Smooth muscle cell (in vitro differentiated cells): ENCODE results near the gene B4GALT3. TPM values are rescaled to one million over a fixed set of nuclear protein-coding genes. Genes with fewer than 3 reads are reported as not detected.
A peak's percentile ranks its signal among the peaks of the same experiment; 100 is the strongest.

Experiments used
- DNase-seq: peaks from one replicate; lab custom pipeline; 2025; ENCODE audit not compliant: unreplicated experiment; lab: John Stamatoyannopoulos, UW
- H2AFZ ChIP-seq: fragments of 200-600 bp; sonication (generic); 2 replicates; pipeline ENCODE4 v1.6.0; 2016; ENCODE audit warnings: antibody characterized with exemption, low read depth, mild to moderate bottlenecking
- H3F3A ChIP-seq: fragments of 200-600 bp; sonication (generic); 2 replicates; pipeline ENCODE4 v1.6.0; 2017; ENCODE audit warnings: antibody characterized with exemption, low read depth
- H3K27ac ChIP-seq: fragments of 200-600 bp; sonication (generic); 2 replicates; pipeline ENCODE4 v1.5.1; 2016; ENCODE audit warnings: low read depth, mild to moderate bottlenecking
- H3K27me3 ChIP-seq: fragments of 200-600 bp; sonication (generic); 2 replicates; pipeline ENCODE4 v1.6.1; 2016; ENCODE audit warnings: low read depth, mild to moderate bottlenecking
- H3K36me3 ChIP-seq: fragments of 200-600 bp; sonication (generic); 2 replicates; pipeline ENCODE4 v1.5.1; 2016; ENCODE audit warnings: low read depth
- H3K4me1 ChIP-seq: fragments of 200-600 bp; sonication (generic); 2 replicates; pipeline ENCODE4 v1.5.1; 2016; ENCODE audit warnings: low read depth
- H3K4me2 ChIP-seq: fragments of 200-600 bp; sonication (generic); 2 replicates; pipeline ENCODE4 v1.6.0; 2016; ENCODE audit warnings: mild to moderate bottlenecking
- H3K4me3 ChIP-seq: fragments of 200-600 bp; sonication (generic); 2 replicates; pipeline ENCODE4 v1.5.1; 2016; ENCODE audit warnings: mild to moderate bottlenecking
- H3K79me2 ChIP-seq: fragments of 200-600 bp; sonication (generic); 2 replicates; pipeline ENCODE4 v1.6.0; 2016; ENCODE audit warnings: low read depth, mild to moderate bottlenecking
- H3K9ac ChIP-seq: fragments of 200-600 bp; sonication (generic); 2 replicates; pipeline ENCODE4 v1.6.0; 2016; ENCODE audit warnings: low read depth
- H3K9me3 ChIP-seq: fragments of 200-600 bp; sonication (generic); replicated peaks from 2 replicates; pipeline ENCODE4 v1.5.1; 2016; ENCODE audit warnings: low read depth
- H4K20me1 ChIP-seq: fragments of 200-600 bp; sonication (generic); 2 replicates; pipeline ENCODE4 v1.6.0; 2016; ENCODE audit warnings: low read depth
- CTCF ChIP-seq: fragments of 200-600 bp; sonication (generic); IDR thresholded peaks from 2 replicates; pipeline ENCODE4 v1.5.1; 2017; ENCODE audit warnings: borderline replicate concordance, mild to moderate bottlenecking, antibody characterized with exemption; ENCODE audit not compliant: insufficient read depth, poor library complexity, severe bottlenecking
- WGBS: methylation state at CpG from one replicate; pipeline ENCODE4 v1.1.7; 2016; ENCODE audit warnings: low lambda C conversion rate; 5-methylcytosine and 5-hydroxymethylcytosine counted together
- polyA plus RNA-seq: library from polyadenylated mRNA; unstranded; fragments of >200 nt; fragmentation: Nextera tagmentation; extraction: Ambion mirVana; gene quantifications from 2 replicates; pipeline ENCODE4 v1.2.1, GENCODE V29; 2016
- total RNA-seq: library from RNA; depleted of rRNA; stranded (reverse); fragments of >200 nt; gene quantifications from 2 replicates; pipeline ENCODE4 v1.2.3, GENCODE V29; 2014

B4GALT3 gene
- total and polyA plus RNA-seq, 2 experiments from 2014 or later: 21.4 to 44.9 TPM

GRCh38 chr1:161171696-161172095 lies 5.6 kb downstream of the B4GALT3 start:
- Histone ChIP-seq H4K20me1 (no peaks in the 10 kb centered on the region), H3K27ac (no peak overlapping the region)

GRCh38 chr1:161171191-161171590 lies 6.1 kb downstream of the B4GALT3 start:
- 89% methylated on average over 5 of the region's 5 CpGs for WGBS
- Histone ChIP-seq H2AFZ (no peak overlapping the region), H3K79me2 (no peaks in the 10 kb centered on the region), H3K4me1 (peaks cover 7% of the 10 kb centered on the region), H3K9ac (no peak overlapping the region), H3K4me2 (no peak overlapping the region), H3K27ac (no peak overlapping the region), H3F3A (no peaks in the 10 kb centered on the region), H3K4me3 (no peak overlapping the region), H4K20me1 (no peaks in the 10 kb centered on the region), H3K27me3 (no peaks in the 10 kb centered on the region), H3K9me3 (no peaks in the 10 kb centered on the region), H3K36me3 (no peaks in the 10 kb centered on the region)
- no peak for DNase-seq
- TF ChIP-seq CTCF: peak; percentile 11

More at GRCh38 chr1:161171696-161172095, 5.6 kb downstream of the B4GALT3 start:
- Histone ChIP-seq H3F3A (no peaks in the 10 kb centered on the region), H2AFZ (no peak overlapping the region), H3K4me3 (no peak overlapping the region), H3K4me1 (peaks cover 12% of the 10 kb centered on the region), H3K4me2 (no peak overlapping the region), H3K9me3 (no peaks in the 10 kb centered on the region), H3K27me3 (no peaks in the 10 kb centered on the region), H3K36me3 (no peaks in the 10 kb centered on the region), H3K9ac (no peak overlapping the region), H3K79me2 (peaks cover 5% of the 10 kb centered on the region)
- TF ChIP-seq CTCF: no peak
- 95% methylated on average over 12 of the region's 12 CpGs for WGBS
- no peak for DNase-seq

GRCh38 chr1:161168906-161169305 lies 8.4 kb downstream of the B4GALT3 start:
- Histone ChIP-seq H3K9ac (no peak overlapping the region), H3F3A (peaks cover 10% of the 10 kb centered on the region), H3K9me3 (no peaks in the 10 kb centered on the region), H4K20me1 (no peaks in the 10 kb centered on the region), H3K27me3 (no peaks in the 10 kb centered on the region), H3K4me1 (peaks cover 11% of the 10 kb centered on the region), H3K4me3 (no peak overlapping the region), H3K27ac (no peak overlapping the region), H3K79me2 (no peaks in the 10 kb centered on the region), H3K4me2 (no peak overlapping the region), H3K36me3 (no peaks in the 10 kb centered on the region), H2AFZ (no peak overlapping the region)
- no peak for TF ChIP-seq CTCF
- 97% methylated on average over 9 of the region's 9 CpGs for WGBS
- no peak for DNase-seq
